WTC11 (cell line): ENCODE data around the gene CCDC28A. TPM values are rescaled to one million over a fixed set of nuclear protein-coding genes. Genes with fewer than 3 reads are reported as not detected.

Experiments
- ATAC-seq: fragments of 200-7000 bp; cut with Tn5 transposase; 2 replicates; pipeline ENCODE4 v1.10.0; 2021; ENCODE audit warnings: mild to moderate bottlenecking, moderate library complexity
- CTCF ChIA-PET: fragments of 300-600 bp; sonication (Branson Sonifier 250); formaldehyde crosslinking; loops from one replicate; lab custom pipeline; 2021; ENCODE audit warnings: antibody characterized with exemption; lab: Charles Lee
- POLR2A ChIA-PET: fragments of 350-600 bp; sonication (Branson Sonifier 250); formaldehyde crosslinking; loops from one replicate; lab custom pipeline; 2021; ENCODE audit warnings: antibody characterized with exemption; lab: Charles Lee
- DNase-seq: peaks from one replicate; pipeline ENCODE4 v3.0.0; 2021; ENCODE audit warnings: low spot score
- H3K27ac Mint-ChIP-seq: 2 replicates; pipeline ENCODE4 v1.8.0; 2021; ENCODE audit warnings: mixed read lengths
- H3K27me3 Mint-ChIP-seq: 2 replicates; pipeline ENCODE4 v1.8.0; 2021; ENCODE audit warnings: low read depth, mild to moderate bottlenecking, moderate library complexity, mixed read lengths
- H3K36me3 Mint-ChIP-seq: 2 replicates; pipeline ENCODE4 v1.8.0; 2021; ENCODE audit warnings: mixed read lengths
- H3K4me1 Mint-ChIP-seq: 2 replicates; pipeline ENCODE4 v1.8.0; 2022; ENCODE audit warnings: mixed read lengths
- H3K4me3 Mint-ChIP-seq: 2 replicates; pipeline ENCODE4 v1.8.0; 2021; ENCODE audit warnings: mild to moderate bottlenecking, moderate library complexity, mixed read lengths
- H3K9me3 Mint-ChIP-seq: 2 replicates; pipeline ENCODE4 v1.8.0; 2021; ENCODE audit warnings: mixed read lengths
- ARID4B ChIP-seq: sonication (generic); formaldehyde crosslinking; IDR thresholded peaks from 2 replicates; pipeline ENCODE4 v1.8.0; 2023; ENCODE audit warnings: missing genetic modification reagents, mild to moderate bottlenecking, borderline replicate concordance
- ATF2 ChIP-seq: sonication (generic); formaldehyde crosslinking; IDR thresholded peaks from 2 replicates; pipeline ENCODE4 v1.8.1; 2022; ENCODE audit warnings: low read depth, missing genetic modification reagents, borderline replicate concordance
- E2F1 ChIP-seq: sonication (generic); formaldehyde crosslinking; IDR thresholded peaks from 2 replicates; pipeline ENCODE4 v1.8.0; 2022; ENCODE audit warnings: mild to moderate bottlenecking, missing genetic modification reagents
- ETV6 ChIP-seq: sonication (generic); formaldehyde crosslinking; IDR thresholded peaks from 2 replicates; pipeline ENCODE4 v1.8.1; 2022; ENCODE audit warnings: mild to moderate bottlenecking, missing genetic modification reagents
- HMGXB4 ChIP-seq: sonication (generic); formaldehyde crosslinking; IDR thresholded peaks from 2 replicates; pipeline ENCODE4 v1.8.1; 2023; ENCODE audit warnings: mild to moderate bottlenecking, moderate library complexity, missing genetic modification reagents
- JAZF1 ChIP-seq: fragments of 250-450 bp; sonication (Bioruptor Pico); IDR thresholded peaks from 2 replicates; pipeline ENCODE4 v1.9.0; 2021; ENCODE audit warnings: moderate library complexity, mild to moderate bottlenecking, inconsistent platforms
- KAT7 ChIP-seq: sonication (generic); formaldehyde crosslinking; IDR thresholded peaks from 2 replicates; pipeline ENCODE4 v1.8.1; 2023; ENCODE audit warnings: missing genetic modification reagents, mild to moderate bottlenecking, borderline replicate concordance
- PRDM15 ChIP-seq: sonication (generic); formaldehyde crosslinking; IDR thresholded peaks from 2 replicates; pipeline ENCODE4 v1.8.0; 2022; ENCODE audit warnings: missing genetic modification reagents
- SMAD3 ChIP-seq: sonication (generic); formaldehyde crosslinking; IDR thresholded peaks from 2 replicates; pipeline ENCODE4 v1.8.0; 2022; ENCODE audit warnings: missing genetic modification reagents, mild to moderate bottlenecking, borderline replicate concordance
- STAT6 ChIP-seq: sonication (generic); formaldehyde crosslinking; conservative IDR thresholded peaks from 2 replicates; pipeline ENCODE4 v1.8.1; 2023; ENCODE audit warnings: mild to moderate bottlenecking, low read depth, missing genetic modification reagents, moderate library complexity
- ZBTB21 ChIP-seq: sonication (generic); formaldehyde crosslinking; IDR thresholded peaks from 2 replicates; pipeline ENCODE4 v1.8.1; 2023; ENCODE audit warnings: mild to moderate bottlenecking, missing genetic modification reagents, borderline replicate concordance
- ZNF281 ChIP-seq: sonication (generic); formaldehyde crosslinking; IDR thresholded peaks from 2 replicates; pipeline ENCODE4 v1.8.0; 2023; ENCODE audit warnings: mild to moderate bottlenecking, missing genetic modification reagents
- ZNF317 ChIP-seq: sonication (generic); formaldehyde crosslinking; IDR thresholded peaks from 2 replicates; pipeline ENCODE4 v1.8.1; 2023; ENCODE audit warnings: low read depth, mild to moderate bottlenecking, moderate library complexity, missing genetic modification reagents, borderline replicate concordance
- ZNF512 ChIP-seq: sonication (generic); formaldehyde crosslinking; IDR thresholded peaks from 2 replicates; pipeline ENCODE4 v1.8.1; 2022; ENCODE audit warnings: missing genetic modification reagents, borderline replicate concordance
- ZNF671 ChIP-seq: fragments of 250-450 bp; sonication (Bioruptor Pico); IDR thresholded peaks from 2 replicates; pipeline ENCODE4 v1.8.0; 2021; ENCODE audit warnings: mild to moderate bottlenecking
- total RNA-seq: library from RNA; stranded (reverse); gene quantifications from 3 replicates; pipeline ENCODE4 v1.2.3, GENCODE V29; 2021

CCDC28A gene
- total RNA-seq, 1 experiment from 2014 or later: 8.7 TPM

GRCh38 chr6:138728662-138729061 lies 44.9 kb upstream of the CCDC28A start:
- ATAC-seq: no peak
- Mint-ChIP-seq H3K27ac (no peak overlapping the region), H3K36me3 (peaks cover 7% of the 10 kb centered on the region), H3K4me1 (0 out of 2 replicates have a peak, but pooled peaks cover 3% of the 10 kb centered on the region), H3K4me3 (no peak overlapping the region), H3K9me3 (peaks cover 14% of the 10 kb centered on the region), H3K27me3 (no peaks in the 10 kb centered on the region)
- ChIA-PET CTCF (no interaction called here), POLR2A (no interaction called here)
- DNase-seq: no peak
- TF ChIP-seq KAT7: no peak
- TF ChIP-seq STAT6 (CRISPR knock-in tag): no peak
- no peak for TF ChIP-seq HMGXB4
- TF ChIP-seq ZNF281: no peak
- TF ChIP-seq ATF2 (CRISPR knock-in tag): no peak
- no peak for TF ChIP-seq ZNF317 (CRISPR knock-in tag)
- no peak for TF ChIP-seq E2F1
- no peak for TF ChIP-seq JAZF1 (CRISPR knock-in tag)
- TF ChIP-seq ZBTB21 (CRISPR knock-in tag): no peak
- no peak for TF ChIP-seq PRDM15 (CRISPR knock-in tag)
- no peak for TF ChIP-seq ETV6
- TF ChIP-seq ZNF512 (CRISPR knock-in tag): no peak
- no peak for TF ChIP-seq SMAD3
- TF ChIP-seq ZNF671 (CRISPR knock-in tag): no peak
- no peak for TF ChIP-seq ARID4B (CRISPR knock-in tag)
